H9 (cell line): Measurements from ENCODE around the gene ATP1A3. TPM values are rescaled to one million over a fixed set of nuclear protein-coding genes. Genes with fewer than 3 reads are reported as not detected.

Experiments
- DNase-seq: peaks from one replicate; pipeline ENCODE4 v3.0.0-alpha.2; 2017
- H2AFZ ChIP-seq: one replicate; pipeline ENCODE4 v1.6.1; 2013; ENCODE audit warnings: mild to moderate bottlenecking, low read length, control low read depth, moderate library complexity
- H2AK5ac ChIP-seq: 2 replicates; pipeline ENCODE4 v1.6.1; 2013; ENCODE audit warnings: low read length, control low read depth, mixed read lengths; ENCODE audit not compliant: insufficient read length
- H2BK120ac ChIP-seq: one replicate; pipeline ENCODE4 v1.6.1; 2013; ENCODE audit warnings: low read depth, mild to moderate bottlenecking, low read length, control low read depth, inconsistent platforms; ENCODE audit not compliant: poor library complexity, severe bottlenecking
- H2BK12ac ChIP-seq: 2 replicates; pipeline ENCODE4 v1.6.1; 2013; ENCODE audit warnings: low read length, control low read depth, mixed read lengths, low read depth; ENCODE audit not compliant: insufficient read length
- H2BK15ac ChIP-seq: 2 replicates; pipeline ENCODE4 v1.6.1; 2013; ENCODE audit warnings: low read depth, low read length, control low read depth
- H2BK20ac ChIP-seq: one replicate; pipeline ENCODE4 v1.6.1; 2013; ENCODE audit warnings: low read depth, mild to moderate bottlenecking, low read length, control low read depth, inconsistent platforms; ENCODE audit not compliant: poor library complexity, severe bottlenecking
- H2BK5ac ChIP-seq: 2 replicates; pipeline ENCODE4 v1.6.1; 2013; ENCODE audit warnings: low read length, control low read depth, mixed read lengths; ENCODE audit not compliant: insufficient read length
- H3K14ac ChIP-seq: 2 replicates; pipeline ENCODE4 v1.6.1; 2013; ENCODE audit warnings: low read length, control low read depth; ENCODE audit not compliant: insufficient read depth
- H3K18ac ChIP-seq: 2 replicates; pipeline ENCODE4 v1.6.1; 2013; ENCODE audit warnings: low read depth, mild to moderate bottlenecking, mixed read lengths, low read length, control low read depth; ENCODE audit not compliant: insufficient read length
- H3K23ac ChIP-seq: 2 replicates; pipeline ENCODE4 v1.6.1; 2013; ENCODE audit warnings: low read length, control low read depth, mixed read lengths, low read depth; ENCODE audit not compliant: insufficient read length
- H3K23me2 ChIP-seq: 2 replicates; pipeline ENCODE4 v1.6.1; 2013; ENCODE audit warnings: low read depth, mild to moderate bottlenecking, mixed read lengths, low read length, control low read depth; ENCODE audit not compliant: insufficient read length, poor library complexity, severe bottlenecking
- H3K27ac ChIP-seq: 2 replicates; pipeline ENCODE4 v1.5.1; 2013; ENCODE audit warnings: low read length, control low read depth, mixed read lengths, low read depth; ENCODE audit not compliant: insufficient read length
- H3K27me3 ChIP-seq: 2 replicates; pipeline ENCODE4 v1.6.1; 2013; ENCODE audit warnings: low read length, control low read depth, inconsistent platforms; ENCODE audit not compliant: insufficient read depth
- H3K4ac ChIP-seq: 2 replicates; pipeline ENCODE4 v1.6.1; 2013; ENCODE audit warnings: low read depth, mild to moderate bottlenecking, control low read depth, inconsistent platforms, low read length, moderate library complexity
- H3K4me1 ChIP-seq: 2 replicates; pipeline ENCODE4 v1.6.1; 2013; ENCODE audit warnings: low read length, control low read depth, inconsistent platforms; ENCODE audit not compliant: insufficient read depth
- H3K4me2 ChIP-seq: 2 replicates; pipeline ENCODE4 v1.6.1; 2013; ENCODE audit warnings: low read length, control low read depth, mixed read lengths; ENCODE audit not compliant: insufficient read length, insufficient read depth
- H3K56ac ChIP-seq: 2 replicates; pipeline ENCODE4 v1.6.1; 2013; ENCODE audit warnings: low read depth, mild to moderate bottlenecking, mixed read lengths, low read length, control low read depth; ENCODE audit not compliant: insufficient read length
- H3K79me1 ChIP-seq: 2 replicates; pipeline ENCODE4 v1.6.1; 2013; ENCODE audit warnings: low read depth, mild to moderate bottlenecking, moderate library complexity, low read length, control low read depth, inconsistent platforms; ENCODE audit not compliant: insufficient read depth, poor library complexity, severe bottlenecking
- H3K79me2 ChIP-seq: 2 replicates; pipeline ENCODE4 v1.6.1; 2013; ENCODE audit warnings: low read length, control low read depth, inconsistent platforms; ENCODE audit not compliant: insufficient read depth
- H3K9ac ChIP-seq: 2 replicates; pipeline ENCODE4 v1.6.1; 2013; ENCODE audit warnings: low read length, control low read depth, mixed read lengths; ENCODE audit not compliant: insufficient read length; ENCODE audit errors: extremely low read depth
- H3K9me3 ChIP-seq: one replicate; pipeline ENCODE4 v1.6.1; 2013; ENCODE audit warnings: low read depth, low read length, inconsistent platforms; ENCODE audit not compliant: control insufficient read depth
- H3T11ph ChIP-seq: one replicate; pipeline ENCODE4 v1.6.1; 2013; ENCODE audit warnings: mild to moderate bottlenecking, low read length, control low read depth, inconsistent platforms
- H4K20me1 ChIP-seq: one replicate; pipeline ENCODE4 v1.6.1; 2013; ENCODE audit not compliant: control insufficient read depth, insufficient read length, insufficient read depth
- H4K5ac ChIP-seq: 2 replicates; pipeline ENCODE4 v1.6.1; 2013; ENCODE audit warnings: low read depth, mild to moderate bottlenecking, mixed read lengths, low read length, control low read depth; ENCODE audit not compliant: insufficient read length
- H4K8ac ChIP-seq: replicated peaks from 2 replicates; pipeline ENCODE4 v1.6.1; 2013; ENCODE audit warnings: low read length, control low read depth, mixed read lengths, low read depth; ENCODE audit not compliant: insufficient read length
- H4K91ac ChIP-seq: 2 replicates; pipeline ENCODE4 v1.6.1; 2013; ENCODE audit warnings: low read depth, mild to moderate bottlenecking, moderate library complexity, mixed read lengths, low read length, control low read depth; ENCODE audit not compliant: insufficient read length
- H3K27ac Mint-ChIP-seq, 3 experiments: 2 replicates in 2 of 3; 3 replicates in 1 of 3; pipeline ENCODE4 v1.8.0; 2020 to 2021; ENCODE audit warnings: mixed read lengths in 3 of 3, mild to moderate bottlenecking in 1 of 3, moderate library complexity in 1 of 3
- H3K27me3 Mint-ChIP-seq: 2 replicates; pipeline ENCODE4 v1.8.0; 2021; ENCODE audit warnings: low read depth, mild to moderate bottlenecking, moderate library complexity, mixed read lengths
- H3K36me3 Mint-ChIP-seq, 3 experiments: 2 replicates in 2 of 3; 3 replicates in 1 of 3; pipeline ENCODE4 v1.8.0; 2020 to 2021; ENCODE audit warnings: low read depth in 3 of 3, mixed read lengths in 3 of 3; ENCODE audit not compliant: insufficient read depth in 1 of 3
- H3K4me1 Mint-ChIP-seq, 2 experiments: 2 replicates each; pipeline ENCODE4 v1.8.0; 2020; ENCODE audit warnings: mixed read lengths in 2 of 2
- H3K4me3 Mint-ChIP-seq, 2 experiments: 2 replicates in 1 of 2; 3 replicates in 1 of 2; pipeline ENCODE4 v1.8.0; 2020 to 2021; ENCODE audit warnings: mild to moderate bottlenecking in 2 of 2, mixed read lengths in 2 of 2, moderate library complexity in 1 of 2
- H3K9me3 Mint-ChIP-seq, 2 experiments: 2 replicates in 1 of 2; 3 replicates in 1 of 2; pipeline ENCODE4 v1.8.0; 2020; ENCODE audit warnings: mild to moderate bottlenecking in 2 of 2, mixed read lengths in 2 of 2, moderate library complexity in 1 of 2
- CTCF ChIP-seq: fragments of 200-600 bp; sonication (generic); conservative IDR thresholded peaks from 3 replicates; pipeline ENCODE4 v1.8.0; 2021; ENCODE audit warnings: antibody characterized with exemption, mild to moderate bottlenecking
- WGBS: extraction: QIAGEN DNeasy Blood & Tissue Kit; methylation state at CpG from one replicate; pipeline ENCODE4 v1.1.7; 2013; ENCODE audit warnings: missing lambda C conversion rate, low lambda C conversion rate, mixed read lengths; ENCODE audit not compliant: insufficient read length; ENCODE audit errors: extremely low coverage; 5-methylcytosine and 5-hydroxymethylcytosine counted together
- total RNA-seq: library from RNA; stranded (reverse); gene quantifications from 2 replicates; pipeline ENCODE4 v1.2.1, GENCODE V29; 2021

ATP1A3 gene
- total RNA-seq, 1 experiment from 2014 or later = 11.6 TPM

GRCh38 chr19:42030645-42031440, 36.8 kb upstream of the ATP1A3 start:
- H3K79me1 ChIP-seq = no peaks in the 10 kb centered on the region
- no peak overlapping the region for H3T11ph ChIP-seq
- no peak overlapping the region for H3K4ac ChIP-seq
- Mint-ChIP-seq H3K4me3 (no peak overlapping the region), H3K36me3 (peaks cover 17 to 40% (median 36%) of the 10 kb centered on the region in 3 experiments; a peak in 6 of 7 replicates), H3K4me1 (peaks cover 32 to 40% of the 10 kb centered on the region in 2 experiments), H3K27ac (peak overlapping the region; percentile 15 to 61 (median 15); a peak in 2 of 7 replicates), H3K27me3 (no peaks in the 10 kb centered on the region; the same call in 1 of the 2 replicates), H3K9me3 (no peaks in the 10 kb centered on the region)
- no peak overlapping the region for H2AFZ ChIP-seq
- H3K4me1 ChIP-seq = peaks cover 6% of the 10 kb centered on the region; the same call in 1 of the 2 replicates
- H3K27ac ChIP-seq = no peak overlapping the region
- H3K23me2 ChIP-seq = no peaks in the 10 kb centered on the region
- H4K91ac ChIP-seq = no peak overlapping the region
- H3K79me2 ChIP-seq = no peaks in the 10 kb centered on the region
- no peak overlapping the region for H3K14ac ChIP-seq
- DNase-seq = no peak
- no peak overlapping the region for H2AK5ac ChIP-seq
- no peak overlapping the region for H3K9ac ChIP-seq
- no peak overlapping the region for H4K8ac ChIP-seq
- no CpG with 5 or more reads among the region's 7 CpGs for WGBS
- no peak overlapping the region for H2BK120ac ChIP-seq
- H4K20me1 ChIP-seq = no peaks in the 10 kb centered on the region
- no peak overlapping the region for H3K4me2 ChIP-seq
- no peak overlapping the region for H3K23ac ChIP-seq
- no peak overlapping the region for H2BK5ac ChIP-seq
- TF ChIP-seq CTCF = no peak
- no peak overlapping the region for H2BK20ac ChIP-seq
- no peak overlapping the region for H2BK12ac ChIP-seq
- H4K5ac ChIP-seq = no peak overlapping the region
- no peak overlapping the region for H3K18ac ChIP-seq
- no peaks in the 10 kb centered on the region for H3K27me3 ChIP-seq
- no peaks in the 10 kb centered on the region for H3K9me3 ChIP-seq
- H3K56ac ChIP-seq = no peak overlapping the region
- H2BK15ac ChIP-seq = no peak overlapping the region
